GM18526 (cell line): ENCODE data around the gene ITGA2B.

ENCODE experiments used
- POLR2A ChIP-seq: IDR thresholded peaks from 3 replicates; pipeline ENCODE4 v1.6.1; 2011; ENCODE audit not compliant: insufficient read length; ENCODE audit errors: extremely low read depth

ITGA2B gene

DNA sequence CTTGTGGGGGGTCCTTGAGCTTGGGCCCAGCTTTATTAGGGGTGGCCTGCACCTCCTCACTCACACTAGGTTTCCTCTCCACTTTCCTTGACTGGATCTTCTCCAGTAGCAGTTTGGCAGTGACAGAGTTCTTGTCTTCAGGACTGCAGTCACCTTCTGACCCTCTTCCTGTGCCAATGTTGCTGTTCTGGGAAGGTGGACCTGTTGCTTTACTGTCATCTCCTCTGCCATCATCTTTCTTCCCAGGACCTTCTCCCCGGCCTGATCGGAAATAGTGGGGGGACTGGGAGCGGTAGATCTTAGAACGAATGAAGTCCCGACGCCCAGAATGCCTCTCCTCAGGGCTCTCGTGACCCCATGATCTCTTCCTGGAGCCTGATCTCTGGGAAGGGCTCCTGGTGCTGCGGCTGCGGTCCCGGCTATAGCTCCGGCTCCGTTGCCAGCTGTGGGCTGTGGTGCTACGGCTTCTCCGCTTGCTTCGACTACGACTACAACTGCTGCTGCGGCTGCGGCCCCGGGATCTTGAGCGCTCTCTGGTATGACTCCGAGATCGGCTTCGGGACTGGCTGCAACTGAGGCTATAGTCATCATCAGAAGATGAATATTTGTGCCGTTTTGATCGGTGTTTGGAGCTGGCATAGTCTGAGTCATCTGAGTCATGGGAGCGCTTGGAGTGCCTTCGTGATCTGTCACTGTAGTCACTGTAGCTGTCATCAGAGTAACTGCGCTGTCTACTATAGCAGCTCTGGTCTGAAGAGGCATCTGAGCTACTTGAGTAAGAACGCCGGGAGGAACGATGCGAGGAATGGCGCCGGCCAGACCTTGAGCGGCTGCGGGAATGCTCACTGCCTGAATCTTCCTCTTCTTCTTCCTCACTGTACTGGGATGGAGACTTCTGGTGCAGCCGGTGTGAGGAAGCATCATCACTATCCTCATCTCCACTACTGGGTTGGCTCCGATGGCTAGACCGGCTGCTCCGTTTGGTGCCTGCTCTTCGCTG is 9.5 kb upstream of the ITGA2B start:
- no peak for TF ChIP-seq POLR2A

DNA sequence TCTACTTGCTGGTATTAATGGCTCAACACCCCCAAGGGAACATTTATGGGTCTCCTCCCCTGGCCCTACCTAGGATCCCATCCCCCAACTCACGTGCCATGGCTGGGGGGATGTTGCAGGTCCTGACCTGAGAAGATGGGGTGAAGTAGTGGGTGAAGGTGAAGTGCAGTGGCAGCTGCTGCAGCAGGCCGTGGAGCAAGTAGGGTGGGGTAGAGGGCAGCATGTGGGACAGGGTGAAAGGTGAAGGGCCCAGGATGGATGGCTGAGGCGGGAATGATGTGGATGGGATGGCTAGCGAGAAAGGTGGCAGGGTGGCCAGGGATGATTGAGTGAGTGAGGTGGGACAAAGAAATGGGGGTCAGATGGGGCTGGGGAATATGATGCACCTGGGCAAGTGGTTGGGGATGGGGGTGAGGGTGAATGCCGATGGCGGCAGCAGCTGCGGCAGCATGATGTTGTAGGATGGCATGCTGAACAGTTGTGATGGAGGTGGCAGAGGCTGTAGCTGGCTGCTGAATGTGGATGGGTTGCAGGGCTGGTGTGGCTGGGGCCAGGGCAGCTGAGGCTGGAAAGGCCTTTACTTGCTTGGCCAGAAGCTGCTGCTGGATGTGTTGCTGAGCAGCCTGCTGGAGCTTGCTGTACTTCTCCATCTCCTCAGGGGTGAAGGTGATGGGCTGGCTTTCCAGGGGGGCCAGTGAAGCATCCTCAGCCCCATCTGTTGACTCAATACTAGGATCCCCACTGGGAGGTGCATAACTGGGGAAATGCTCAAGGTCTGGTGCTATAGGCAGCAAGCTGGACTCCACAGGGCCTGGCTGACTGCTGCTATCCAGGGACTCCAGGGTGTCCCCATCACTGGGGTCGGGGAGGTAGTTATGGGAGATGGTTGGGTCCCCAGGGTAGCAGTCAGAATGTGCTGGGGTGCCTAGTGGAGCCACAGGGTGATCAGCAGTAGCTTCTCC is 8.3 kb upstream of the ITGA2B start:
- no peak for TF ChIP-seq POLR2A

DNA sequence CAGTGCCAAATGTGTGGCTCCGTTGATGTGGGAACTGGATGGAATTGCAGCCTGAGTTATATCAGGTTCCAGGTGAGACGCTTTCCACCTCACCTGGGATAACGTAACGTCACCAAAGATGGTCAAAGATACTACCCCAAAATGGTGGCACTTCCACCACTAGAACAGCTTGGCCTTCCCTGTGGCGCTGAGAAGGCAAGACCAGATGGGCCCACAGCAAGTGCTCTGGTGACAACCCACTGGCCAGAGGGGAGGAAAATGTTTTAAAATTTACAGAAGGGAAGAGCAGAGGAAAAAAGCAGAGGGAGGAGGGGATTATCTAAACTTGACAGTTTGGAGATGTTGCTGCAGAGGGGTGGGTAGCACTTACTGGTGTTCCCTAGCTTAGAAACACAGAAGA is 7.5 kb upstream of the ITGA2B start:
- TF ChIP-seq POLR2A: no peak

DNA sequence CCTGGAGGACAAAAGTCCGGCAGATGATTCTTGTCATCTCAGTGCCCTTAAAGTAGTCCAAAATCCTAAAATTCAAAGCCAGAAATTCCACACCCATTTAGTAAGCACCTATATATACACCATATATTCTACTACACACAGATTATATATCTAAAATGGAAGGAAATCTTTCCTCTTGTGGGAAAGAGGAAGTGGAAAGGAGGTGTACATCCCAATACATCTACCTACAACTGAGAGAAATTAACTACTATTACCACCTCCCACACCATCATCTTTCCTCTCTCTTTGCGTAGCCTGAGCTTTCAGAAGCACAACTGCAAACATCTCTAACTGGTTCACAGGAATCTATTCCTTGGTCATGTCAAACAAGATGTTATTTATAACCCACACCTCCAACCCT is 5.4 kb upstream of the ITGA2B start:
- no peak for TF ChIP-seq POLR2A

DNA sequence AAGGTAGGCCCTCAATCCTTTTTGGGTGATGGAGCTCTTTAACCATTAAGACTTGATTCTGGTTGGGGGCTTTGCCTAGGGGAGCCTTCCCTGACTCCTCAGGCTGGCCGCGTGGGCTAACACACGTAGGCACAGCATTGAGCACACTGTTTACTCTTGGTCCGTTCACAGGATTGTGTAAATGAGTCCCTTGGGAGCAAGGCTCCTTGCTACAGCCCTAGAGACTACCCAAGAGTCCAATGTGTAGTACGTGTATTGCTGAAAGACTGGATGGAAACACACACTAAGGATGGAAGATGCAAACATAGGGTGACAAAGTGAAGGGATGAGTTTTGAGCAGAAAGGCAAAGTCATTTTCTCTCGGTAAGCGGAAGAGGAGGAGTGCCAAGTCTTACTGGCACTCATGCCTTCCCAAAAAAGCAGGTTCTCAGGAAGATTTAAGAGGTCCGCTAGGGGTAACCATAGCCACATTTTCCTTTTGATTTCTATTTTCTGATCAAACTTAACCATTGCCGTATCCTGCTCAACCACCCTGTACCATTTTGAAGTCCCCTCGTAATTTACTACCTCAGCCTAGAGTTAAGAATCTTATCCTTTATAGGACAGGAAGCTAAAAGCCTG is 911 bp upstream of the ITGA2B start:
- no peak for TF ChIP-seq POLR2A

DNA sequence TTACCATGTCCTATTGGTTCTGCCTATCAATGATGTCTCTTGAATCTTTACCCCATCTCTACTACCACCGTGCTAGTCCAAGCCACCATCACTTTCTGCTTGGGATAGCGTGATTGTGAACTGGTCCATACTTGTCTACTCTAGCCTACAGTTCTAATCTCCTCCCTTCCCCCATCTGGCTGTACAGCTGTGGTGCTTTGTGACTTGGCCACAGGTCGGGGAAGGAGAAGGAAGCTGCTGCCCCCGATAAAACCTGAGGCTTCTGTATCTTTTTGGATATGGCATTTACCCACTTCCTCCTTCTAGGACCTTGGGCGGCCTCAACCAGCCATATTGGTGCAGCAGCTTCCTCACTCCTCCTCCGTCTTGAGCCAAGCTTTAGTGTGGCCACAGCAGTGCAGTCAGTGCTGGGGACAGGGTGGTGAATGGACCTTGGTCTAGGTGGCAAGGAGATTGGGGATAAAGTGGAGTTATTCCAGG is 314 bp upstream of the ITGA2B start:
- TF ChIP-seq POLR2A: no peak

DNA sequence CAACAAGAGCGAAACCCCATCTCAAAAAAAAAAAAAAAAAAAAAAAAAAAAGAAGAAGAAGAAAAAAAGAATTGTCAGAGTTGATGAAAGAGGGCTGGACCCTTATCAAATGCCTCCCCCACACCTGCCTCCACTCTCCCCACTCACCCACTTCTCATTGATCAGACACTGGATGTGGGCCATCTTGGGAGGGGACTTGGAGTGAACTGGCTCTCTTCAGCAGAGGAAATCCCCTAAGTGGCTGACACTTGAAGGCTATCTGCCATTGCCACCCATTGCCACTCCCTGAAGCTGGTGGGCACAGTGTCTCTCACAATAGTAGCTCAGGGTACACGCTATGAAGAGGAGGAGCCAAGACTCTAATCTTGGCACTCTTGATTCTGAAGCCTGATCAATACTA is 1.6 kb downstream of the ITGA2B start:
- TF ChIP-seq POLR2A: no peak

DNA sequence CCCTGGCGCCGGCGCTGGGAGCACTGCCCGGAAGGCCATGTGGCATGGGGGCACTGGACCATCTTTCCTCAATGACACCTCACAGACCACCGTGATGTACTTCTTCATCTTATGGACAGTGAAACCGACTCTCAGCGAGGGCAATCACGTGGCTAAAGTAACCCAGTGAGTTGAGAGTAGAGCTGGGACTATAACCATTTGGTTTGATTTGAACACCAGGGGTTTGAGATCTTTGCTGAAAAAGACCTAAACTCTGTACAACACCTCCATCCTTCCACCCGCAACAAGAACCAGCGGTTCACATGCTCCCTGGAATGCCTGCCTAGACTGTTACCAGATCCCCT is 3.3 kb downstream of the ITGA2B start:
- TF ChIP-seq POLR2A: no peak

DNA sequence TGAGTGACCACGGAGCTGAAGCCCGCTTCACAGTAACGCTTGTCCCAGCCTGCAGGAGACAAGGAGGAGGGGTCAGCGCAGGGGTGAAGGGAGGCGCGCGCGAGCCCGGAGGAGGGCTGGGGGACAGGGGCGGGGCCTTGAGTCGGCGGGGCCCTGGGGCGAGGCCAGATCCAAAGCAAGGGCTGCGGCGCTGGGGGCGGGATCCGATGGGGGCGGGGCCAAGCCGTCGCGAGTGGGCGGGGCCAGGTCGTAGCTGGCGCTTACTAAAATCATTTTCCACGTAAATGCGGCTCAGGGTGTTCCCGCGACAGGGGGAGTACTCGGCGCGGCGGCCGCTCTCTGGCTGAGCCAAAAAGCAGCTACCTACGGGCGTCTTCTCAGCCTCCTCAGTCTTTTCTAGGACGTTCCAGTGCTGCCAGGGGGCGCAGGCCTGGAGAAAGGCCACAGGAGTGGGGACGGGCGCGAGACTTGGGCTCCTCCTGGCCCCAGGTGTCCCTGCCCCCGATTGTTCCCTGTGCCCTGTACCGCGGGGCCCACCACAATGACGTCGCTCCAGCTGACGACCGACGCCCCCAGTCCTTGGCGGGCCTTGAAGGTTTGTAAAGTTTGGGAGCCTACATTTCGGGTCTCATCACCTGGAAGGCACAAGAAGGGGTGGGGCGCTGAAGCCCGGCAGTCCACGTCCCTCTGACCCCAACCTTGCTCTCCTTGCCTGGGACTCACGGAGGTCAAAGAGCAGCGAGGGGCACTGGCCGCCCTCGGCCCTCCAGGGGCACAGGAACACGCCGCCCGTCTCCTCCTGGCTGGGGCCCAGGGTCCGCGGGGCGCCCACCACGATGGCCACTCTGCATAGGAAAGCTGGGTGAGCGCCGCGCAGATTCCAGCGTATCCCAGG is 3.9 kb downstream of the ITGA2B start:
- TF ChIP-seq POLR2A: peak; percentile 22

DNA sequence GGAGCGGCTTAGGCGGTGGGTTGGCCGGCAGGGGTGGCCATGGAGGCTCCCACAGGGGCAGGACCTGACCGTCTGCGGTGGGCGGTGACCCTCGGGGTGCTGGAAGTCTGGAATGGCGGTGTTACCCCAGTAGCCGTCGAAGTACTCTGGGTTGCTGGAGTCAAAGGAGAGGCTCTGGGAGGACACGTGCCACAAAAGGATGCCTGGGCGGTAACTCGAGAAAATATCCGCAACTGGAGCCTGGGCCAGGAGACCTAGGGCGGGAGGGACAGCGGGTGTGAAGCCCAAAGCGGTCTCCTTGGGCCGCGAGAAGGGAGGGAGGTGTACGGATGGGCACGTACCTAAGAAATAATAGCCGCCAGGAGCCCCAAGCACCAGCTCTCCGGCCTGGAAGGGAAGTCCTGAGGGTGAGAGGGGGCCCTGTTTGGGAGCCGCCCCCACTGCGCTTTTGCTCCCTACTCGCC is 4.6 kb downstream of the ITGA2B start:
- no peak for TF ChIP-seq POLR2A

DNA sequence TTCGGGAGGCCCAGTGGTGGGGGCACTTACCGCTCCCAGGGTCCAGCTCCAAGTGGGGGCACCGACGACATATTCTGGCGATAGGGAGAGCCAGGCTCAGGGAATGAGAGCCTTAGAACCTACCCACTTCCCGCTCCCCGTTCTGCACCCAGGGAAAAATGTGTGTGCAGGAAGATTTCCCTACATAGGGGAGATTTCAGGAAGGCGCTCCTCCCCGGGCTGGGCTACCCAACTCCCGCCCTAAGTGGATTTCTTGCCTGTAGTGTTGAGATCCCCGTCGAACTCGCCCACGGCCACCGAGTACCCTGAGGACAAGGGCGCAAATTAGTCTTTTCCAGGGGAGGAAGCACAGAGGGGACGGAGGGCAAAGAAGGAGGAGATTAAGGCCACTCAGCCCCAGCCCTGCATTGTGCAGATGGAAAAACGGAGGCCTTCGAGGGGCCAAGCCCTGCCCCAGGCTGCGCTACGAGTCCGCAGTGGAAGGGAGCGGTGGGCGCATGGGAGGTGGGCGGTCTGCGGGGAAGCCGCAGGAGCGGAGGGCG is 5.1 kb downstream of the ITGA2B start:
- no peak for TF ChIP-seq POLR2A

DNA sequence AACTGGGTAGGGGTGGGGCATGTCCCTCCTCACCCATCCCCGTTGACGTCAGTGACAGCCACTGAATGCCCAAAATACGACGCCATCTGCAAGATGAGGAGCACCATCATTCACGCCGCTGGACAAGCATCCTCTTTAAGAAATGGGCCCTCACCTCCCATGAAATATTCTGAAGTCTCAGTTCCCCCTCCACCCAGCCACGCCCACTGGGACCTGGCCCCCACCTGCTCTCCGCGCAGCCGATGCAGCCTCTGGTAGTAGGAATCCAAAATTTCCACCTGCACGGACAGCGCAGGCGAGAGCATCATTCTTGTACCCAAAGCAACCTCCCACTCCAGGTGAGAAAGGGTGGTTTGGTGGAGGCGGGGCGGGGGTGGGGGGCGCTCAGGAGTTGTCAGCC is 5.6 kb downstream of the ITGA2B start:
- TF ChIP-seq POLR2A: no peak

DNA sequence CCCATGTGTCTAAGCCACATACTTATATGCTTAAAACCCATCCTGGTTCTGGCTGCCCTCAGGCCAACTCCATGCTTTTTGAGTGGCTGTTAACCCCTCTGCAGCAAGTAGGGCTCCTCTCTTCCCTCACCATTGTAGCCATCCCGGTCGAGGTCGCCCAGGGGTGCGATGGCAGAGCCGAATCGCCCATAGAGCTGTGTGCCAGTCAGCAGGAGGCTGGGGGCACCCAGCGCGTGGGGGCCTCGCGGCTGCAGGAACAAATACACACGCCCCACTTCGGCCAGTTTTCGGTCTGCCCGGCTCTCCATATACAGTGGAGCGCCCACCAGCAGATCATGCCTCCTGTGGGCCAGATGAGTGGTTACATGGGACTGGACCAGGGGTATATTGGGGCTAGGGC is 6.1 kb downstream of the ITGA2B start:
- no peak for TF ChIP-seq POLR2A

DNA sequence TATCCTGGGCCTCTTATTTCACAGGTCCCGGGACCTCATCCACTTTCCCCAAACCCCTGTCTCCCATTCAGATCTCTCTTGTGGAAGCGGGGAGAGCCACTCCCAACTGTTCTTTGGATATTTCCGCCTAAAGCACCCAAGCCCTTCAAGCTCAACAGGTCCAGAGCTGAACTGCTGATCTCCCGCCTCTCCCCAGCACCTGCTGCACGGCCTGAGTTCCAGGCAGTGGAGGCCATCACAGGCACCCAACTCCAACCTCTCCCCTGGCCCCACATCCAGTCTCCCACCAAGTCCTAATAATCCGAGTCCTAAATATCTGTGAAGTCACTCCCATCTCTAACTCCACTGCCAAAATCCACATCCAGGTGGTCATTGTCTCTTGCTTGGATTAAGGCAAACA is 6.5 kb downstream of the ITGA2B start:
- no peak for TF ChIP-seq POLR2A

DNA sequence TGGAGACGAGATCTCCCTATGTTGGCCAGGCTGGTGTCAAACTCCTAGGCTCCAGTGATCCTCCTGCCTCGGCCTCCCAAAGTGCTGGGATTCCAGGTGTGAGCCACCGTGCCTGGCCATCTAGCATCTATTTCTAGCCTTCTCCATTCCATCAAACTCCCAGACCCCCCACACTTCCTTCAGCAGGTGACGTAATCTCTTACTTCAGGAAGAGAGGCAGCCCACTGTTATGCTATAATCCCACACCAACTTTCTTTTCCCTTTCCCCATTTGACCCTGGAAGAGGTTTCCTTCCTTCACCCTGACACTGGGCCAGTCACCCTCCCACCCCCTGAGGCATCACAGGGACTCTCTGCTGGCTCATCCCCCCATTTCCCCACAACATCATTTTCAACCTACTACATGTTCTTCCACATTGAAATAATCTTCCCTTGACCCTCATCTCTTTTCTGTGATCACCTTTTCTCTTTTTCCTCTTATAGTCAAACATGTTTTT is 7.6 kb downstream of the ITGA2B start:
- no peak for TF ChIP-seq POLR2A
